ENCODE measurements around the gene RXRA. TPM values are rescaled to one million over a fixed set of nuclear protein-coding genes. Genes with fewer than 3 reads are reported as not detected.

RXRA gene
- total RNA-seq, 1 donor from 2014 or later = 83.3 TPM

DNA sequence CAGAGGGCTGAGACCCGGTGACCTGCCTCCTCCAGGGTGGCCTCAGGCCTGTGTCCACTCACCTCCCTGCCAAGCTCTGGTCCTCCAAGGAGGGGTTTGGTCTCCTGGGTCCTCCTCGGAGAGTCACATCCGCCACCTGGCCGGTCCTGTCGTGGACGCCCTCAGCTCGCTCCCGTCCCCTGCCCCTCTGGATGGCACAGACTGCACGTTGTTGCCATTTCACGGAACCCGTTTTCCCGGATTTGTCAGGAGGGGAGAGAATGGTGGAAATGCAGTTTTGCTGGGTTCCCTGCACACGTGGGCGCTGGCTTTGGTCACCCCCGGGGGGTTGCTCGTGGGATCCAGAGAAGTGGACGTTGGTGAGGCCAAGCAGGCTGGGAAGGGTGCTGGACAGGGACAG, 62.7 kb downstream of the RXRA start:
- DNase-seq (ENCODE audit: low spot score) = no peak
- no peak overlapping the region for H3K27ac Mint-ChIP-seq (ENCODE audit: unreplicated experiment)
- no peaks in the 10 kb centered on the region for H3K9me3 Mint-ChIP-seq (ENCODE audit: unreplicated experiment)
- H3K4me1 Mint-ChIP-seq (ENCODE audit: unreplicated experiment) = peaks cover 22% of the 10 kb centered on the region
- TF ChIP-seq, protein P1, sequence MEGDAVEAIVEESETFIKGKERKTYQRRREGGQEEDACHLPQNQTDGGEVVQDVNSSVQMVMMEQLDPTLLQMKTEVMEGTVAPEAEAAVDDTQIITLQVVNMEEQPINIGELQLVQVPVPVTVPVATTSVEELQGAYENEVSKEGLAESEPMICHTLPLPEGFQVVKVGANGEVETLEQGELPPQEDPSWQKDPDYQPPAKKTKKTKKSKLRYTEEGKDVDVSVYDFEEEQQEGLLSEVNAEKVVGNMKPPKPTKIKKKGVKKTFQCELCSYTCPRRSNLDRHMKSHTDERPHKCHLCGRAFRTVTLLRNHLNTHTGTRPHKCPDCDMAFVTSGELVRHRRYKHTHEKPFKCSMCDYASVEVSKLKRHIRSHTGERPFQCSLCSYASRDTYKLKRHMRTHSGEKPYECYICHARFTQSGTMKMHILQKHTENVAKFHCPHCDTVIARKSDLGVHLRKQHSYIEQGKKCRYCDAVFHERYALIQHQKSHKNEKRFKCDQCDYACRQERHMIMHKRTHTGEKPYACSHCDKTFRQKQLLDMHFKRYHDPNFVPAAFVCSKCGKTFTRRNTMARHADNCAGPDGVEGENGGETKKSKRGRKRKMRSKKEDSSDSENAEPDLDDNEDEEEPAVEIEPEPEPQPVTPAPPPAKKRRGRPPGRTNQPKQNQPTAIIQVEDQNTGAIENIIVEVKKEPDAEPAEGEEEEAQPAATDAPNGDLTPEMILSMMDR (IDR thresholded peaks at IDR 0.05; ENCODE audit: unreplicated experiment) = no peak
- peaks cover 12% of the 10 kb centered on the region for H3K27me3 Mint-ChIP-seq (ENCODE audit: unreplicated experiment)
- no peak overlapping the region for H3K4me3 Mint-ChIP-seq (ENCODE audit: unreplicated experiment)
- H3K36me3 Mint-ChIP-seq (ENCODE audit: low read depth, unreplicated experiment) = peaks cover 6% of the 10 kb centered on the region

DNA sequence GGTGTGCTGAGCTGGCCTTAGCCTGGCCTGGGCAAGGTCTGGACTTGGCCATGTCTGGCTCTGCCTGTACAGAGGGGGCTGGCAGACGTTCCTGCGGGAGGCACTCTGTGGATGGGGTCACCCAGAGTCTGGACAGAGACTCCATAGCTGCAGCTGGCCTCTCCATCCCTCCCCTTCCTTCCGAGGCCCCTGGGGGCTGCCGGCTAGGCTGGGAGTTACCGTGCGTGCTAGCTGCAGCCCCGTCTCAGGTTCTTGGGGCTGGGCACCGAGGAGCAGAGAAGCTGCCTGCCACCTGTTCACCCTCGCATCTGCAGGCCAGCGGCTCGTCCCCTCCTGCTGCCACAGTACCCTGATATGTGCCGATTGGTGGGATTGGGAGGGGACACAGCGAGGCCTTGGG, 63.4 kb downstream of the RXRA start:
- TF ChIP-seq, protein P1 (IDR thresholded peaks at IDR 0.05; ENCODE audit: unreplicated experiment) = no peak
- Mint-ChIP-seq H3K27me3 (ENCODE audit: unreplicated experiment) (peaks cover 8% of the 10 kb centered on the region), H3K27ac (ENCODE audit: unreplicated experiment) (no peak overlapping the region)

DNA sequence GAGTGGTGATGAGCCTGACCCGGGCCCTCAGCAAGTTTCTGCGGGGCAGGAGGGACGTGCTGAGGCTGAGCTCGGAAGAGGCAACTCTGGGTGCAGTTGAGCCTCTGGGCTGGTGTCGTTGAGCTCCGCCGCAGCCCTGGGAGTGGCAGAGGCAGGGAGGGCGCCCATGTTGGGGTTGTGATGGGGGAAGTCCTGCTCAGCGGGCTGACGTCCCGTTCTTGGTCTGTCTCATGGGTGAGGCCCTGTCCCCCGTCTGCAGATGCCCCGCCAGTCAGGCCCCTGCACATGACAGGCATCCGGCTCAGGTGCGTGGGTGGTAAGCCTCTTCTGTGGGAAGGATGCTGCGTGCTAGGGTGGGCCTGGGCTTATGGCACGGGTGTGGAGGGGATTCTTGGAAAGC, 64.3 kb downstream of the RXRA start:
- DNase-seq (ENCODE audit: low spot score) = no peak
- peaks cover 8% of the 10 kb centered on the region for H3K36me3 Mint-ChIP-seq (ENCODE audit: low read depth, unreplicated experiment)
- H3K9me3 Mint-ChIP-seq (ENCODE audit: unreplicated experiment) = no peaks in the 10 kb centered on the region
- TF ChIP-seq, protein P1 (IDR thresholded peaks at IDR 0.05; ENCODE audit: unreplicated experiment) = no peak
- H3K4me1 Mint-ChIP-seq (ENCODE audit: unreplicated experiment) = peaks cover 21% of the 10 kb centered on the region
- H3K27me3 Mint-ChIP-seq (ENCODE audit: unreplicated experiment) = peaks cover 8% of the 10 kb centered on the region
- no peak overlapping the region for H3K4me3 Mint-ChIP-seq (ENCODE audit: unreplicated experiment)
- no peak overlapping the region for H3K27ac Mint-ChIP-seq (ENCODE audit: unreplicated experiment)

More for the DNA sequence above, 63.4 kb downstream of the RXRA start:
- H3K36me3 Mint-ChIP-seq (ENCODE audit: low read depth, unreplicated experiment) = peaks cover 8% of the 10 kb centered on the region
- DNase-seq (ENCODE audit: low spot score) = no peak
- H3K4me3 Mint-ChIP-seq (ENCODE audit: unreplicated experiment) = no peak overlapping the region
- H3K9me3 Mint-ChIP-seq (ENCODE audit: unreplicated experiment) = no peaks in the 10 kb centered on the region
- peaks cover 21% of the 10 kb centered on the region for H3K4me1 Mint-ChIP-seq (ENCODE audit: unreplicated experiment)

DNA sequence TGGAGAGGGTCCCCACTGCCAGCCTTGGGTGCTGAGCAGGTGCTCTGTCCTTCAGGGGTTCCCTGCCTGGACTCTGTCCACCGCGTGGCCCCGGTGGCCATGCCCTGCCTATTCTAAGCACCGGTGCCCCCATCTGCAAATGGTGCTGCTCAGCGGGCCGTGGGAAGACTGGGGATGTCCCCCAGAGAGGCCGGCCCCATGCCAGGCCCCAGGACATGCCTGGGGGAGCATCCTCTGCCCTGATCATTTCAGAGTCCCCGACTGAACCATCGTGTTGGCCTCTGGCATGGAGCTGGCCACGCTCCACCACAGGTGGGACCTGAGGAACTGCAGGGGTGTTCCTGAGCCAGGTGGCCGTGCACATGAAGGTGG, 64.7 kb downstream of the RXRA start:
- DNase-seq (ENCODE audit: low spot score) = no peak
- Mint-ChIP-seq H3K36me3 (ENCODE audit: low read depth, unreplicated experiment) (peaks cover 8% of the 10 kb centered on the region), H3K27ac (ENCODE audit: unreplicated experiment) (no peak overlapping the region), H3K4me1 (ENCODE audit: unreplicated experiment) (peaks cover 21% of the 10 kb centered on the region), H3K9me3 (ENCODE audit: unreplicated experiment) (no peaks in the 10 kb centered on the region), H3K4me3 (ENCODE audit: unreplicated experiment) (no peak overlapping the region), H3K27me3 (ENCODE audit: unreplicated experiment) (peaks cover 8% of the 10 kb centered on the region)
- TF ChIP-seq, protein P1 (IDR thresholded peaks at IDR 0.05; ENCODE audit: unreplicated experiment) = no peak

DNA sequence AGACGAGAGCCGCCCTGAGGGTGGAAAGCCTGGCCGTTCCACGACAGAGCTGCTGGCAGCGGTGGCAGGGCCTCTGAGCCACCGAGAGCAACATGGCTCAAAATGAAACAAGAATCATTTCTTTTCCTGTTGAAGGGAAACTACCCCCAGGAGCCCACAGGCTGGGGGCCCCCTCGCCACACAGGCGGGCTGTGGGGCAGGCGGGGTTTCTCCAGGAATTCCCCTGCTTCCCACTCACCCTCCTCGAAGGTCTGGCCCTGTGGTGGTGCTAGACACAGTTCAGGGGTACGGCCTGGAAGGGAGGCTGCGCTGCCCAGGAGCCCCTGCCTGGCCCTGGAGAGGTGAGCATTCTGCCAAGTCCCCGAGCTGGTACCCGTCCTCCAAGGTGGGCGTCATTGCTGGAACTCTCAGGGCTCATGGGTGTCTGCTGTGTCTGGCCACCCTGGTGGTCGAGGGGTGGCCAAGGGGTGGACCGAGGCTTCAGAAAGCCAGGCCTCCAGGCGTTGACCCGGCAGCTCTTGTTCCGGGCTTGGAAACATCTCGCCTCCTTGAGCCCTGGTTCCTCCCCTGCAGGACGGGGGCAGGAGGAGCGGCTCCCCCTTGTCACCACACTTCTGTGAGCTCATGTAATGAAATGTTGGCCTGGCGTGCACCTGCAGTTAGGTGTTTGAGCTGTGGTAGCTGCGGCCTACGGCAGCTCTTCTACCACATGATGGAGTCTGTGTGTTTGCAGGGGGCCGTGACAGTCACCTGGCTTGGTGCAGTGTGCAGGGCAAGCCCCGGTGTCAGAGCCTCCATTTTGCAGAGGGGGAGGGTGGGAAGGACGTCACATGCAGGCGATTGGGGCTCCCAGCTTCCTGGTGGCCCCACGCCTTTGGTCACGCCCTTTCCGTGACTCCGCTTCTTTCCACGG, 65.3 kb downstream of the RXRA start:
- no peak overlapping the region for H3K27ac Mint-ChIP-seq (ENCODE audit: unreplicated experiment)
- no peaks in the 10 kb centered on the region for H3K9me3 Mint-ChIP-seq (ENCODE audit: unreplicated experiment)
- H3K27me3 Mint-ChIP-seq (ENCODE audit: unreplicated experiment) = peaks cover 8% of the 10 kb centered on the region
- H3K36me3 Mint-ChIP-seq (ENCODE audit: low read depth, unreplicated experiment) = peaks cover 8% of the 10 kb centered on the region
- TF ChIP-seq, protein P1 (IDR thresholded peaks at IDR 0.05; ENCODE audit: unreplicated experiment) = no peak
- no peak for DNase-seq (ENCODE audit: low spot score)
- H3K4me1 Mint-ChIP-seq (ENCODE audit: unreplicated experiment) = peaks cover 26% of the 10 kb centered on the region
- no peak overlapping the region for H3K4me3 Mint-ChIP-seq (ENCODE audit: unreplicated experiment)
